ENCODE data around the gene L2HGDH. TPM values are rescaled to one million over a fixed set of nuclear protein-coding genes. Genes with fewer than 3 reads are reported as not detected.
A peak's percentile ranks its signal among the peaks of the same experiment; 100 is the strongest.

The L2HGDH gene
- total and polyA plus RNA-seq, 9 of the 15 experiments (the other 6 are each of a cell fraction or from before 2014, with no cell fraction given) = 1.7 to 16.1 (median 10.5) TPM

DNA sequence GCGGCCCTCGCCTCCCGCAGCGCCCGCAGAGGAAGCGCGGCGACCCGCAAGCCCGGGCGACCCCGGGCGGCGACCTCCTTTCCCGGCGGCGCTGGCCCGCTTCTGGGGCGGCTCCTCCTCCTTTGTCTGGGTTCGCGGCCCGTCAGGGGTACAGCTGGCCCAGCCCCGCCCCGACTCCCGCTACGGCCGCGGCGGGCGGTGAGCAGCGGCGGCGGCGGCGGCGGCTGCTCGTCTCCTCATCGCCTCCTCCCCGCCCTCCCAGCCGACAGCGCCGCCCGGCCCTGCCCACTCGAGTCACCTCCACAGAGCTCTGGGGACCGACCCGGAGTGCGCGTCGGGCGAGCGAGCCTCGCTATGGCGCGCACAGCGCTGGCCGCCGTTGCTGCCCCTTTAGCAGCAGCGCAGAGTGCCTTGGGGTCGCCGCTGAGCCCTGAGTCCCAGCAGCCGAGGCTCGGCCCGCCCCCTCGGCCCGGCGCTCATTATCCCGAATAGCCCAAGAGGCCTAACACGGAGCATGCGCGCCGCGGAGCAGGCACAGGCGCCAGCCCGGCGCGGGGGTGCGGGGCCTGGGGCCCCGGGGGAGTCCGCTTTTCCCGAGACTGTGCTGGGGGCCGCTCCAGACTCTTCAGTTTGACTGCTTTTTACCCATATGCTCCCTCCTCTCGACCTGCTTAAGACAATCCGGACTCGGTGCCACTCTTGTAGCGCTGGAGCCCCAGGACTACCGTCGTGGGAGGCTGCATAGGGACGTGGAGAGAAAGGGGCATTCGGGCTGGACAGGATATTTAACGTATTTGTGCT is 80.4 kb downstream of the L2HGDH start, which contains the start of gene SOS2 (continued):
- TF ChIP-seq KLF10 (CRISPR knock-in tag; IDR thresholded peaks at IDR 0.05) = no peak
- no peak for TF ChIP-seq ZKSCAN3 (CRISPR knock-in tag; IDR thresholded peaks at IDR 0.05)
- TF ChIP-seq KLF1 (tag; IDR thresholded peaks at IDR 0.05) = 0 out of 2 replicates have a peak, but pooled peaks have one; percentile 26
- no peak for TF ChIP-seq ZNF583 (CRISPR knock-in tag; IDR thresholded peaks at IDR 0.05)
- no peak for TF ChIP-seq GTF2A2 (tag; IDR thresholded peaks at IDR 0.05)
- TF ChIP-seq, protein P1, sequence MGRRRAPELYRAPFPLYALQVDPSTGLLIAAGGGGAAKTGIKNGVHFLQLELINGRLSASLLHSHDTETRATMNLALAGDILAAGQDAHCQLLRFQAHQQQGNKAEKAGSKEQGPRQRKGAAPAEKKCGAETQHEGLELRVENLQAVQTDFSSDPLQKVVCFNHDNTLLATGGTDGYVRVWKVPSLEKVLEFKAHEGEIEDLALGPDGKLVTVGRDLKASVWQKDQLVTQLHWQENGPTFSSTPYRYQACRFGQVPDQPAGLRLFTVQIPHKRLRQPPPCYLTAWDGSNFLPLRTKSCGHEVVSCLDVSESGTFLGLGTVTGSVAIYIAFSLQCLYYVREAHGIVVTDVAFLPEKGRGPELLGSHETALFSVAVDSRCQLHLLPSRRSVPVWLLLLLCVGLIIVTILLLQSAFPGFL (CRISPR knock-in tag; IDR thresholded peaks at IDR 0.05) = no peak
- no peak for TF ChIP-seq ELK1 (CRISPR knock-in tag; IDR thresholded peaks at IDR 0.05)
- TF ChIP-seq, protein P2, sequence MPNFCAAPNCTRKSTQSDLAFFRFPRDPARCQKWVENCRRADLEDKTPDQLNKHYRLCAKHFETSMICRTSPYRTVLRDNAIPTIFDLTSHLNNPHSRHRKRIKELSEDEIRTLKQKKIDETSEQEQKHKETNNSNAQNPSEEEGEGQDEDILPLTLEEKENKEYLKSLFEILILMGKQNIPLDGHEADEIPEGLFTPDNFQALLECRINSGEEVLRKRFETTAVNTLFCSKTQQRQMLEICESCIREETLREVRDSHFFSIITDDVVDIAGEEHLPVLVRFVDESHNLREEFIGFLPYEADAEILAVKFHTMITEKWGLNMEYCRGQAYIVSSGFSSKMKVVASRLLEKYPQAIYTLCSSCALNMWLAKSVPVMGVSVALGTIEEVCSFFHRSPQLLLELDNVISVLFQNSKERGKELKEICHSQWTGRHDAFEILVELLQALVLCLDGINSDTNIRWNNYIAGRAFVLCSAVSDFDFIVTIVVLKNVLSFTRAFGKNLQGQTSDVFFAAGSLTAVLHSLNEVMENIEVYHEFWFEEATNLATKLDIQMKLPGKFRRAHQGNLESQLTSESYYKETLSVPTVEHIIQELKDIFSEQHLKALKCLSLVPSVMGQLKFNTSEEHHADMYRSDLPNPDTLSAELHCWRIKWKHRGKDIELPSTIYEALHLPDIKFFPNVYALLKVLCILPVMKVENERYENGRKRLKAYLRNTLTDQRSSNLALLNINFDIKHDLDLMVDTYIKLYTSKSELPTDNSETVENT (CRISPR knock-in tag; IDR thresholded peaks at IDR 0.05) = peak; percentile 65
- TF ChIP-seq SIN3A (IDR thresholded peaks at IDR 0.05; ENCODE audit: borderline replicate concordance in 2 of 2, control insufficient read depth in 1 of 2, low read depth in 2 of 2, low read length in 2 of 2) = peak in 1 of 2 experiments; percentile 65; a peak in 1 of 4 replicates
- TF ChIP-seq TAF9B (IDR thresholded peaks at IDR 0.05; ENCODE audit: partially characterized antibody) = no peak
- no peak for TF ChIP-seq COPS2 (conservative IDR thresholded peaks at IDR 0.05)
- no peak for TF ChIP-seq MAFG (tag; conservative IDR thresholded peaks at IDR 0.05)
- TF ChIP-seq ZNF695 (CRISPR knock-in tag; IDR thresholded peaks at IDR 0.05) = no peak
- TF ChIP-seq ZNF174 (CRISPR knock-in tag; IDR thresholded peaks at IDR 0.05) = no peak
- TF ChIP-seq CBX3 (IDR thresholded peaks at IDR 0.05; ENCODE audit: borderline replicate concordance in 1 of 2, low read length in 2 of 2) = no peak
- TF ChIP-seq RBBP5 (IDR thresholded peaks at IDR 0.05; ENCODE audit: borderline replicate concordance, insufficient read depth, low read length, poor library complexity, severe bottlenecking) = peak; percentile 35
- TF ChIP-seq ZNF668 (CRISPR knock-in tag; IDR thresholded peaks at IDR 0.05) = no peak
- no peak for TF ChIP-seq HSF4 (CRISPR knock-in tag; IDR thresholded peaks at IDR 0.05; ENCODE audit: borderline replicate concordance)
- 0 out of 2 replicates have a peak, but pooled peaks have one; percentile 9 for TF ChIP-seq NCOA6 (IDR thresholded peaks at IDR 0.05)
- TF ChIP-seq SNRNP70 (optimal IDR thresholded peaks at IDR 0.05; ENCODE audit: low read depth, low read length) = no peak
- no peak for TF ChIP-seq MYNN (IDR thresholded peaks at IDR 0.05)
- TF ChIP-seq MYNN (CRISPR knock-in tag; IDR thresholded peaks at IDR 0.05) = no peak
- no peak for TF ChIP-seq TEAD2 (tag; IDR thresholded peaks at IDR 0.05)
- TF ChIP-seq IRF2 (CRISPR knock-in tag; IDR thresholded peaks at IDR 0.05) = no peak
- no peak for TF ChIP-seq FOXM1 (IDR thresholded peaks at IDR 0.05; ENCODE audit: low read depth)
- TF ChIP-seq FOXM1 (CRISPR knock-in tag; IDR thresholded peaks at IDR 0.05; ENCODE audit: low read depth) = no peak
- TF ChIP-seq ZNF589 (CRISPR knock-in tag; IDR thresholded peaks at IDR 0.05; ENCODE audit: low read depth) = no peak
